GM12873 (cell line): Measurements from ENCODE around the gene ST7.

Source experiments
- CTCF ChIP-seq: IDR thresholded peaks from 2 replicates; pipeline ENCODE4 v1.5.1; 2012; ENCODE audit warnings: low read depth, mild to moderate bottlenecking, moderate library complexity, low read length, control low read depth; ENCODE audit not compliant: insufficient read depth; ENCODE audit errors: missing control alignments

The ST7 gene

GRCh38 chr7:117008118-117008885 is 55.0 kb downstream of the ST7 start:
- TF ChIP-seq CTCF: no peak

GRCh38 chr7:117008886-117009531 is 55.7 kb downstream of the ST7 start:
- no peak for TF ChIP-seq CTCF

- TF ChIP-seq CTCF: no peak
Observed at GRCh38 chr7:117009705-117010361, 56.5 kb downstream of the ST7 start.

- TF ChIP-seq CTCF: no peak
Observed at GRCh38 chr7:117010375-117011133, 57.3 kb downstream of the ST7 start.

- TF ChIP-seq CTCF: no peak
Observed at GRCh38 chr7:117011419-117012260, 58.3 kb downstream of the ST7 start.

GRCh38 chr7:117012284-117012683 is 59.0 kb downstream of the ST7 start:
- no peak for TF ChIP-seq CTCF
